HCT116 (cell line): ENCODE results near the gene IL3RA. TPM values are rescaled to one million over a fixed set of nuclear protein-coding genes. Genes with fewer than 3 reads are reported as not detected.
A peak's percentile ranks its signal among the peaks of the same experiment; 100 is the strongest.

Experiments
- ATAC-seq: fragments of 200-7000 bp; cut with Tn5 transposase; 2 replicates; pipeline ENCODE4 v1.9.1; 2020; ENCODE audit warnings: mild to moderate bottlenecking, moderate library complexity
- BruUV-seq: library from RNA; stranded (reverse); fragments of 400-500 nt; replicated peaks from 2 replicates; lab custom pipeline; 2021; lab: Mats Ljungman, UMichigan
- CTCF ChIA-PET: fragments of 300-600 bp; sonication (Branson Sonifier 250); formaldehyde crosslinking; loops from one replicate; lab custom pipeline; 2021; ENCODE audit warnings: antibody characterized with exemption; lab: Charles Lee
- POLR2A ChIA-PET: fragments of 300-600, 350-600 bp; sonication (Branson Sonifier 250); formaldehyde crosslinking; loops from one replicate; lab custom pipeline; 2021; ENCODE audit warnings: antibody characterized with exemption; lab: Charles Lee
- RAD21 ChIA-PET, 2 experiments: fragments of 300-600 bp; sonication (Branson Sonifier 250); formaldehyde crosslinking; loops; one replicate each; lab custom pipeline; 2023; ENCODE audit warnings: low total read pairs in 2 of 2; ENCODE audit not compliant: uncharacterized antibody in 2 of 2, unreplicated experiment in 2 of 2, low non-redundant PET in 1 of 2; lab: Charles Lee
- DNase-seq: peaks from one replicate; pipeline ENCODE4 v3.0.0-alpha.2; 2010; ENCODE audit warnings: low read depth, low spot score
- H2AFZ ChIP-seq: fragments of 200-600 bp; shearing (Covaris generic), sonication (generic); 2 replicates; pipeline ENCODE4 v1.6.1; 2017; ENCODE audit warnings: low read depth, mixed run types, mixed read lengths, antibody characterized with exemption, low read length; ENCODE audit not compliant: poor library complexity, severe bottlenecking
- H3K27ac ChIP-seq: 2 replicates; pipeline ENCODE4 v1.5.1; 2012; ENCODE audit warnings: low read depth, low read length
- H3K27me3 ChIP-seq: fragments of 200-600 bp; sonication (generic); 2 replicates; pipeline ENCODE4 v1.6.1; 2016; ENCODE audit warnings: mixed run types, low read length, mixed read lengths; ENCODE audit not compliant: insufficient read depth
- H3K36me3 ChIP-seq, 2 experiments: fragments of 200-500 bp in 1 of 2; fragments of 200-600 bp in 1 of 2; sonication (Bioruptor generic) in 1 of 2; sonication (generic) in 1 of 2; 2 replicates each; pipeline versions ENCODE4 v1.5.1 to v1.6.1; 2014 to 2016; ENCODE audit warnings: low read length in 2 of 2, inconsistent platforms in 1 of 2, mixed read lengths in 1 of 2, mixed run types in 1 of 2; ENCODE audit not compliant: insufficient read depth in 2 of 2, control insufficient read depth in 1 of 2
- H3K4me1 ChIP-seq, 2 experiments: fragments of 200-600 bp in 1 of 2; sonication (generic) in 1 of 2; 2 replicates each; pipeline versions ENCODE4 v1.5.1 to v1.6.1; 2012 to 2017; ENCODE audit warnings: low read length in 2 of 2, inconsistent platforms in 1 of 2, mild to moderate bottlenecking in 1 of 2, mixed read lengths in 1 of 2, mixed run types in 1 of 2, moderate library complexity in 1 of 2; ENCODE audit not compliant: insufficient read depth in 2 of 2, control insufficient read depth in 1 of 2
- H3K4me2 ChIP-seq: fragments of 200-600 bp; sonication (generic); 2 replicates; pipeline ENCODE4 v1.6.1; 2017; ENCODE audit warnings: mixed run types, low read length, mixed read lengths
- H3K4me3 ChIP-seq, 2 experiments: fragments of 200-600 bp in 1 of 2; sonication (generic) in 1 of 2; replicated peaks in 1 of 2; 2 replicates each; pipeline ENCODE4 v1.5.1; 2011 to 2016; ENCODE audit warnings: low read length in 2 of 2, control low read depth in 1 of 2, low read depth in 1 of 2, mild to moderate bottlenecking in 1 of 2, mixed read lengths in 1 of 2, mixed run types in 1 of 2
- H3K79me2 ChIP-seq: fragments of 200-600 bp; sonication (generic); 2 replicates; pipeline ENCODE4 v1.6.1; 2017; ENCODE audit warnings: mild to moderate bottlenecking, mixed run types, low read length, moderate library complexity, mixed read lengths; ENCODE audit not compliant: insufficient read depth
- H3K9ac ChIP-seq: fragments of 200-600 bp; sonication (generic); 2 replicates; pipeline ENCODE4 v1.6.1; 2016; ENCODE audit warnings: low read length, mixed read lengths
- H3K9me2 ChIP-seq: fragments of 200-600 bp; sonication (generic), shearing (Covaris generic); 2 replicates; pipeline ENCODE4 v1.6.1; 2017; ENCODE audit warnings: mixed run types, mild to moderate bottlenecking, moderate library complexity; ENCODE audit not compliant: insufficient read depth
- H3K9me3 ChIP-seq, 2 experiments: fragments of 200-500 bp in 1 of 2; fragments of 200-600 bp in 1 of 2; sonication (Bioruptor generic) in 1 of 2; sonication (generic) in 1 of 2; 2 replicates each; pipeline ENCODE4 v1.6.1; 2014 to 2017; ENCODE audit warnings: low read length in 2 of 2, mixed read lengths in 2 of 2, inconsistent platforms in 1 of 2, low read depth in 1 of 2, mild to moderate bottlenecking in 1 of 2, mixed run types in 1 of 2, moderate library complexity in 1 of 2; ENCODE audit not compliant: control insufficient read depth in 1 of 2, insufficient read depth in 1 of 2
- H4K20me1 ChIP-seq: fragments of 200-600 bp; sonication (generic), shearing (Covaris generic); 2 replicates; pipeline ENCODE4 v1.6.1; 2017; ENCODE audit warnings: mixed run types, mild to moderate bottlenecking, moderate library complexity; ENCODE audit not compliant: insufficient read depth
- ATF3 ChIP-seq: IDR thresholded peaks from 2 replicates; pipeline ENCODE4 v1.6.1; 2012
- CBX3 ChIP-seq: IDR thresholded peaks from 2 replicates; pipeline ENCODE4 v1.6.1; 2012; ENCODE audit warnings: low read depth
- CEBPB ChIP-seq: IDR thresholded peaks from 2 replicates; pipeline ENCODE4 v1.6.1; 2012; ENCODE audit warnings: low read depth
- EGR1 ChIP-seq: IDR thresholded peaks from 2 replicates; pipeline ENCODE4 v1.6.1; 2012; ENCODE audit warnings: low read depth
- ELF1 ChIP-seq: IDR thresholded peaks from 2 replicates; pipeline ENCODE4 v1.6.1; 2012; ENCODE audit warnings: low read depth, borderline replicate concordance
- EZH2 ChIP-seq: fragments of 200-600 bp; sonication (generic); IDR thresholded peaks from 2 replicates; pipeline ENCODE4 v1.6.1; 2017; ENCODE audit warnings: antibody characterized with exemption, mixed run types
- EZH2phosphoT487 ChIP-seq: fragments of 200-600 bp; IDR thresholded peaks from 2 replicates; pipeline ENCODE4 v1.6.1; 2018; ENCODE audit warnings: antibody characterized with exemption, borderline replicate concordance
- MAX ChIP-seq: IDR thresholded peaks from 2 replicates; pipeline ENCODE4 v1.6.1; 2012
- POLR2A ChIP-seq: IDR thresholded peaks from 2 replicates; pipeline ENCODE4 v1.7.0; 2011; ENCODE audit warnings: borderline replicate concordance; ENCODE audit not compliant: insufficient read depth, insufficient read length; ENCODE audit errors: extremely low read depth
- POLR2AphosphoS5 ChIP-seq: IDR thresholded peaks from 2 replicates; pipeline ENCODE4 v1.6.1; 2011; ENCODE audit warnings: mild to moderate bottlenecking, low read depth, low read length, moderate library complexity
- RAD21 ChIP-seq: IDR thresholded peaks from 2 replicates; pipeline ENCODE4 v1.6.1; 2012; ENCODE audit warnings: low read depth, mild to moderate bottlenecking
- REST ChIP-seq: IDR thresholded peaks from 2 replicates; pipeline ENCODE4 v1.6.1; 2012; ENCODE audit warnings: low read depth
- SIN3A ChIP-seq: IDR thresholded peaks from 2 replicates; pipeline ENCODE4 v1.6.1; 2012; ENCODE audit warnings: low read depth
- SP1 ChIP-seq: IDR thresholded peaks from 2 replicates; pipeline ENCODE4 v1.6.1; 2012; ENCODE audit warnings: low read depth
- SRF ChIP-seq: IDR thresholded peaks from 2 replicates; pipeline ENCODE4 v1.6.1; 2012; ENCODE audit warnings: low read depth
- TCF7L2 ChIP-seq: IDR thresholded peaks from 2 replicates; pipeline ENCODE4 v1.7.0; 2011; ENCODE audit warnings: borderline replicate concordance, inconsistent platforms; ENCODE audit not compliant: insufficient read depth, insufficient read length; ENCODE audit errors: extremely low read depth
- YY1 ChIP-seq: IDR thresholded peaks from 2 replicates; pipeline ENCODE4 v1.6.1; 2011; ENCODE audit warnings: low read length, low read depth, moderate library complexity, mild to moderate bottlenecking; ENCODE audit not compliant: insufficient replicate concordance; ENCODE audit errors: extremely low read depth
- ZBTB33 ChIP-seq: IDR thresholded peaks from 2 replicates; pipeline ENCODE4 v1.6.1; 2011; ENCODE audit warnings: mild to moderate bottlenecking, low read length, moderate library complexity; ENCODE audit not compliant: insufficient replicate concordance; ENCODE audit errors: extremely low read depth
- ZFX ChIP-seq: fragments of 450-650 bp; IDR thresholded peaks from 2 replicates; pipeline ENCODE4 v1.6.1; 2017
- ZNF274 ChIP-seq: fragments of 200-500 bp; sonication (Bioruptor generic); IDR thresholded peaks from 2 replicates; pipeline ENCODE4 v1.6.1; 2014; ENCODE audit warnings: mild to moderate bottlenecking, low read depth, low read length, inconsistent platforms
- intact Hi-C: fragments of 100-400 bp; cut with micrococcal nuclease; formaldehyde crosslinking; loops from 2 replicates; pipeline ENCODE4 v1.10.0; 2022
- total RNA-seq: library from RNA; stranded (reverse); gene quantifications from one replicate; pipeline ENCODE4 v1.2.1, GENCODE V29; 2021; ENCODE audit not compliant: unreplicated experiment

The IL3RA gene
- total RNA-seq, 1 experiment from 2014 or later, result not detected

- BruUV-seq, result no TSS peak
- Histone ChIP-seq H3K27me3 (no peaks in the 10 kb centered on the region), H3K36me3 (peaks cover 8 to 42% of the 10 kb centered on the region in 2 experiments), H4K20me1 (peaks cover 4% of the 10 kb centered on the region; the same call in 1 of the 2 replicates), H3K4me3 (peak within 1 kb of the TSS; percentile 95 to 96), H3K9me3 (no peaks in the 10 kb centered on the region), H3K4me1 (peaks cover 10 to 17% of the 10 kb centered on the region in 2 experiments; a peak in 3 of 4 replicates), H3K27ac (peak within 1 kb of the TSS; percentile 98), H2AFZ (no peak within 1 kb of the TSS), H3K9me2 (no peaks in the 10 kb centered on the region), H3K9ac (peak within 1 kb of the TSS; percentile 94), H3K79me2 (peaks cover 65% of the 10 kb centered on the region), H3K4me2 (peak within 1 kb of the TSS; percentile 84)
- intact Hi-C loops, result loop anchor here (2.0 kb wide), 1 partner anchor 145 kb away; no protein-coding TSS in a partner anchor
- ChIA-PET CTCF (no interaction called here), POLR2A (no interaction called here), RAD21 (no interaction called here)
- peak; percentile 86 for DNase-seq
- ATAC-seq, result peak; percentile 93
- no peak for TF ChIP-seq ZNF274
- no peak for TF ChIP-seq ELF1
- TF ChIP-seq TCF7L2, result peak; percentile 65
- TF ChIP-seq EZH2phosphoT487, result no peak
- peak; percentile 14 for TF ChIP-seq POLR2A
- no peak for TF ChIP-seq EGR1
- TF ChIP-seq MAX, result no peak
- no peak for TF ChIP-seq SIN3A
- no peak for TF ChIP-seq ATF3
- TF ChIP-seq SP1, result no peak
- TF ChIP-seq CEBPB, result no peak
- no peak for TF ChIP-seq REST
- TF ChIP-seq EZH2, result no peak
- TF ChIP-seq POLR2AphosphoS5, result peak; percentile 65
- TF ChIP-seq SRF, result no peak
- peak; percentile 48 for TF ChIP-seq YY1
- no peak for TF ChIP-seq ZBTB33
- no peak for TF ChIP-seq CBX3
- peak; percentile 56 for TF ChIP-seq ZFX
- no peak for TF ChIP-seq RAD21
Observed at GRCh38 chrX:1391707-1392375, 55.3 kb downstream of the IL3RA start, which contains the start of gene SLC25A6. Gene SLC25A6, minus strand, starts transcription at chrX:1392113. Its CDS starts 104 bp downstream, at chrX:1392009.
